Mesodermal cell (in vitro differentiated cells): ENCODE measurements around the gene TRIM71.
A peak's percentile ranks its signal among the peaks of the same experiment; 100 is the strongest.
"Not testable (repeated sequence)": the region's sequence is repeated elsewhere in the genome, so short reads cannot be mapped to it uniquely, and the experiment has no call there.

ENCODE experiments used
- H3K27ac ChIP-seq: 2 replicates; pipeline ENCODE4 v1.7.0; 2013; ENCODE audit warnings: mild to moderate bottlenecking, low read depth, low read length, moderate library complexity; ENCODE audit not compliant: severe bottlenecking
- H3K36me3 ChIP-seq: 2 replicates; pipeline ENCODE4 v1.7.1; 2013; ENCODE audit warnings: mild to moderate bottlenecking, low read length, moderate library complexity; ENCODE audit not compliant: control insufficient read depth, insufficient read depth
- H3K4me1 ChIP-seq: one replicate; pipeline ENCODE4 v1.7.1; 2013; ENCODE audit warnings: mild to moderate bottlenecking, low read length; ENCODE audit not compliant: insufficient read depth, control insufficient read depth, poor library complexity, severe bottlenecking
- H3K4me3 ChIP-seq: 2 replicates; pipeline ENCODE4 v1.7.0; 2013; ENCODE audit warnings: low read length, control low read depth, mild to moderate bottlenecking; ENCODE audit not compliant: insufficient read depth, poor library complexity, severe bottlenecking; ENCODE audit errors: extremely low read depth
- H3K9me3 ChIP-seq: 2 replicates; pipeline ENCODE4 v1.7.1; 2013; ENCODE audit warnings: mild to moderate bottlenecking, low read length, moderate library complexity; ENCODE audit not compliant: control insufficient read depth
- WGBS, 2 experiments: methylation state at CpG; one replicate each; pipeline ENCODE4 v1.1.5; 2013; ENCODE audit warnings: missing lambda C conversion rate in 2 of 2; ENCODE audit not compliant: insufficient coverage in 2 of 2; 5-methylcytosine and 5-hydroxymethylcytosine counted together

TRIM71 gene

GRCh38 chr3:32797776-32798175 lies 20.0 kb upstream of the TRIM71 start:
- WGBS, 2 experiments, result 86% methylated on average over 1 of the region's 2 CpGs; no CpG with 5 or more reads in 1 of the 2 experiments
- peaks cover 30% of the 10 kb centered on the region for H3K4me1 ChIP-seq
- H3K9me3 ChIP-seq, result no peaks in the 10 kb centered on the region
- H3K27ac ChIP-seq, result peak overlapping the region; percentile 59
- no peak overlapping the region for H3K4me3 ChIP-seq
- H3K36me3 ChIP-seq, result no peaks in the 10 kb centered on the region

GRCh38 chr3:32801440-32801839 lies 16.4 kb upstream of the TRIM71 start:
- not testable (repeated sequence) for H3K27ac ChIP-seq, H3K36me3 ChIP-seq, H3K4me3 ChIP-seq, H3K9me3 ChIP-seq
- 90 to 100% methylated on average over 2 to 4 of the region's 5 CpGs for WGBS, 2 experiments
- H3K4me1 ChIP-seq, result peaks cover 11% of the 10 kb centered on the region

- Histone ChIP-seq H3K27ac (no peak overlapping the region), H3K4me1 (peaks cover 26% of the 10 kb centered on the region), H3K36me3 (no peaks in the 10 kb centered on the region), H3K4me3 (no peak overlapping the region), H3K9me3 (no peaks in the 10 kb centered on the region)
- WGBS, 2 experiments, result no CpG with 5 or more reads among the region's 2 CpGs
These were observed 4.6 kb upstream of the TRIM71 start for GRCh38 chr3:32813180-32813579.

GRCh38 chr3:32814361-32814760 lies 3.4 kb upstream of the TRIM71 start:
- H3K27ac ChIP-seq, result peak overlapping the region; percentile 49
- WGBS, 2 experiments, result 20 to 40% methylated on average over 1 to 4 of the region's 6 CpGs
- peaks cover 9% of the 10 kb centered on the region for H3K36me3 ChIP-seq
- peak overlapping the region; percentile 5 for H3K4me3 ChIP-seq
- no peaks in the 10 kb centered on the region for H3K9me3 ChIP-seq
- peaks cover 26% of the 10 kb centered on the region for H3K4me1 ChIP-seq

GRCh38 chr3:32815841-32816438 lies 1.9 kb upstream of the TRIM71 start:
- Histone ChIP-seq H3K27ac (peak overlapping the region; percentile 98), H3K4me3 (peak overlapping the region; percentile 84), H3K9me3 (no peaks in the 10 kb centered on the region), H3K36me3 (peaks cover 16% of the 10 kb centered on the region), H3K4me1 (peaks cover 26% of the 10 kb centered on the region)
- 1 to 2% methylated on average over 6 to 10 of the region's 21 CpGs for WGBS, 2 experiments

- H3K4me1 ChIP-seq, result peaks cover 26% of the 10 kb centered on the region
- H3K9me3 ChIP-seq, result no peaks in the 10 kb centered on the region
- H3K27ac ChIP-seq, result peak overlapping the region; percentile 98
- WGBS, 2 experiments, result 0% methylated on average over 40 to 62 of the region's 85 CpGs
- peaks cover 21% of the 10 kb centered on the region for H3K36me3 ChIP-seq
- peak overlapping the region; percentile 84 for H3K4me3 ChIP-seq
These were observed 1.1 kb upstream of the TRIM71 start for GRCh38 chr3:32816439-32817256.

- H3K27ac ChIP-seq, result peak overlapping the region; percentile 98
- H3K9me3 ChIP-seq, result no peaks in the 10 kb centered on the region
- WGBS, 2 experiments, result 0 to 1% methylated on average over 43 to 46 of the region's 49 CpGs
- H3K4me3 ChIP-seq, result peak overlapping the region; percentile 84
- peaks cover 26% of the 10 kb centered on the region for H3K4me1 ChIP-seq
- H3K36me3 ChIP-seq, result peaks cover 21% of the 10 kb centered on the region
These were observed 590 bp upstream of the TRIM71 start for GRCh38 chr3:32817257-32817557.

- 0 to 1% methylated on average over 98 to 101 of the region's 111 CpGs for WGBS, 2 experiments
- Histone ChIP-seq H3K27ac (peak overlapping the region; percentile 98), H3K4me1 (peaks cover 24% of the 10 kb centered on the region)
These were observed 602 bp downstream of the TRIM71 start for GRCh38 chr3:32818229-32818969.

GRCh38 chr3:32818970-32819511 lies 1.2 kb downstream of the TRIM71 start:
- Histone ChIP-seq H3K4me3 (peak overlapping the region; percentile 84), H3K36me3 (peaks cover 29% of the 10 kb centered on the region), H3K27ac (peak overlapping the region; percentile 98), H3K4me1 (peaks cover 17% of the 10 kb centered on the region), H3K9me3 (no peaks in the 10 kb centered on the region)
- WGBS, 2 experiments, result 0 to 1% methylated on average over 11 to 25 of the region's 25 CpGs

More at GRCh38 chr3:32818229-32818969, 602 bp downstream of the TRIM71 start:
- Histone ChIP-seq H3K9me3 (no peaks in the 10 kb centered on the region), H3K4me3 (peak overlapping the region; percentile 84), H3K36me3 (peaks cover 24% of the 10 kb centered on the region)

- peaks cover 10% of the 10 kb centered on the region for H3K4me1 ChIP-seq
- peak overlapping the region; percentile 98 for H3K27ac ChIP-seq
- peak overlapping the region; percentile 84 for H3K4me3 ChIP-seq
- H3K9me3 ChIP-seq, result no peaks in the 10 kb centered on the region
- WGBS, 2 experiments, result 2% methylated on average over 31 to 36 of the region's 41 CpGs
- peaks cover 35% of the 10 kb centered on the region for H3K36me3 ChIP-seq
These were observed 2.0 kb downstream of the TRIM71 start for GRCh38 chr3:32819551-32820348.
